NCI-H2081 (cell line): ENCODE data around the gene PSMD11.

Experiments
- DNase-seq, 2 experiments: peaks; one replicate each; lab custom pipeline; 2025; lab: John Stamatoyannopoulos, UW

Gene PSMD11

DNA sequence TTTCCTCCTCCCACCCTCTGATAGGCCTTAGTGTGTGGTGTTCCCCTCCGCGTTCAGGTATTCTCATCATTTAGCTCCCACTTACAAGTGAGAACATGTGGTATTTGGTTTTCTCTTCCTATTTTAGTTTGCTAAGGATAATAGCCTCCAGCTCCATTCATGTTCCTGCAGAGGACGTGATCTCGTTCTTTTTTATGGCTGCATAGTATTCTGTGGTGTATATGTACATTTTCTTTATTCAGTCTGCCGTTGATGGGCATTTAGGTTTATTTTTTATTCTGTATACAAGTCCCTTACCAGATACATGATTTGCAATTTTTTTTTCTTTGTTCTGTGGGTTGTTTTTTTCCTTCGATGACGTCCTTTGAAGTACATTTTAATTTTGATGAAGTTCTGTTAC, 23.6 kb downstream of the PSMD11 start:
- no peak for DNase-seq

DNA sequence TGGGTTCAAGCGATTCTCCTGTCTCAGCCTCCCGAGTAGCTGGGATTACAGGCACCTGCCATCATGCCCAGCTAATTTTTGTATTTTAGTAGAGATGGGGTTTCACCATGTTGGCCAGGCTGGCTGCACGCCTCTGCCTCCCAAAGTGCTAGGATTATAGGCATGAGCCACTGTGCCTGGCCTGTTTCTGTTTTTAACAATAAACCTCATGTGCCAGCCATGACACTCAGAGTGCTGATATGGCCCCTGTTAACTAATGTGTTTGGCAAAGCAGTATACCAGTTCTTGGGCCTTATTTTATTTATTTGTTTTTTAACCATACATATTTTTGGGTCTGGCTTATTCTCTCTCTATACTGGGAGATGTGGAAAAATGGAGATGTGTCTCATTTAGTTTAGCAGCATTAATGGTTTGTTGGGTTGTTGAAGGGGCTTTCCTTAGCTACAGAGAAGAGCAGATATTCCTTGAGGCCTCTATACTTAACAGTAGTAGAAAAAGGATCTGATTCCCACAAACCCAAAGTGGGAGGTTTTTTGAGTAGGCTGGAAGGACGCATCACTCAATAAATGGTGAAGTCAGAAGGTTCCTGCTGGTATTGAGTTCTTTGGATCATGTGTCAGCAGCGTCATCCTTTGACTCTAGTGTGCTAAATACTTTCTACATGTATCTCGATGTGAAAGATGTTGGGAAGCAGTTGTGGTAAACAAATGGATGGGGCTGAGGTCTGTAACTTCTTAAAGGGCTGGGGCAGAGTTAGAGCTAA, 26.3 kb downstream of the PSMD11 start:
- no peak for DNase-seq

- DNase-seq = no peak
These were observed 27.3 kb downstream of the PSMD11 start for GRCh38 chr17:32471652-32472051.

DNA sequence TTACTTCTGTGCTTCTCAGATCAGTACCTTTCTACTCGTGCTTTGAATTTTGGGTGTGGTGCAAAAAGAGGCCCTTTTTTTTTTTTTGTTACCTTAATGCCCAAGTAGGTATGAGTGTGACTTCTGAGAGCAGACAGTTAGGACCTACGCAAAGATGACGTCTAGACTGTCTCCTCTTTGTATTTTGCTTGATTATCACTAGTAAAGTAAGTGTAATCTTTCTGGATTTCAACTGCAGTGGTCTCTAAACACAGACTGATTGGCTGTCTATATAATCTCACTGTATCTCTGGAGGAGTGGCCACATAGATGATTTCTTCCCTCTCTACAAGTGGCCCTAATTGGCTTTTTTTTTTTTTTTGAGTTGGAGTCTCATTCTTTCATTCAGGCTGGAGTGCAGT, 30.9 kb downstream of the PSMD11 start:
- no peak for DNase-seq

DNA sequence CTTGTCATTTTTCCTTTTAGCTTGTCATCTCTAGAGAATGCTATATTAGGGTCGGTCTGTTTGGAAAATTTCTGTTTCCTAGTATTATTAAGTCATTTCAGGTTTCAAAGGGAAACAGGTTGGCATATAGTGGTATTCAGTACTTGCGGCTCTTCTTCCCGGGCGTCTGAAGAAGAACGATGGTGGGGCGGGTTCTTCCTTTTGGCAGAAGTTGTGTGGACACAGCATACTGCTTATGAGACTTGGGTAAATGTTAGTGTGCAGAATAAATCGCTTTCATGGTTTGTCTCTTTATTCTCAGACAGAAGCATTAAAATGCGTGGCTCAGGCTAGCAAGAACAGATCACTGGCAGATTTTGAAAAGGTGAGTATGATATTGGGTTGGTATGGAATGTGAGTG, 32.9 kb downstream of the PSMD11 start:
- no peak for DNase-seq

DNA sequence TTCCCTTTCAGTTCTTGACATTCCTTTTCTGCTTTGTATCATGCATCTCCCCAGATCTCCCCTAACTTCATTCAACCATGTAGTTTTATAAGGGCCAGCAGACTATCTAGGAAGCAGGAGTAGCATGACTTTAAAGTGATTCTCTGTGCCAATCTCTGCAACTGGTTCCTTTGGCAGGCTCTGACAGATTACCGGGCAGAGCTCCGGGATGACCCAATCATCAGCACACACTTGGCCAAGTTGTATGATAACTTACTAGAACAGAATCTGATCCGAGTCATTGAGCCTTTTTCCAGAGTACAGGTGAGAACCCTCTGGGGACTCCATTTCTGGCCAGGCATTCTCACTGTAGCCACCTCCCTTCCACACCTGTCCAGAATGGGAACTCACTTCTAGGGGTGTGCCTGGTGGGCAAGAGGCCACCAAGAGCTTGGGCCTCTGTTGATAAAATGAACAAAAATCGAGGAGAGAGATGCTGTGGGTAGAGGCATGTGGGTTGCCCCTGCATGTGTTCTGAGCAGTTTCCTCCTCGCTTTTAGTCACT, 34.8 kb downstream of the PSMD11 start:
- no peak for DNase-seq

GRCh38 chr17:32481193-32481592, 36.9 kb downstream of the PSMD11 start:
- DNase-seq = no peak

- DNase-seq = no peak
These were observed 38.4 kb downstream of the PSMD11 start for GRCh38 chr17:32482568-32483320.

DNA sequence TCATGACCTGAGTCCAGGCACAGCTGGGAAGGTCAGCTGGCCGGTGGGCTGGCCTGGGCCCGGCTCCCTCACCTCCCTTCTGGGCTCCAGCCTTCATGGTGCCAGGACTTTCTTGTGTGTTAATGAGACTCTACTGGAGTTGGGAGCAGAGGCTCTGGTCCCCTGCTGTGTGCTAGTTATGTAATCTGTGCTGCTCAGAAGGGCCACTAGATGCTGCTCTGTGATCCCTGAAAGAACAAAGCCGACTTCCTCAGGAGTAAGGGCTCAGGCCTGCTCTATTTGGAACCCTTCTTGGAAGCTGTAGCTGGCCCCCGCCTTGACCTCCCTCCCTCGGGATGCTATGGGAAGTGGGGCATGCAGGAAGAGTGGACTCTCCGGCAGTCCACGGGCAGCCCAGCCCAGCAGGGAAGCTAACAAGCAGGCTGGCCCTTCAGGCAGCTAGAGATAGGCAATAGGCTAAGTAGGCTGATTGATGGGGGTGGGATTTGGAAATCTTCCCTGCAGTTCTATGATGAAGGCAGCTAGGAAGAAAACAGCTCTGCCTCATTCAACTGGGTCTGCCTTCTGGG, 39.2 kb downstream of the PSMD11 start:
- DNase-seq = peak; percentile 44 to 79

GRCh38 chr17:32484041-32484461, 39.7 kb downstream of the PSMD11 start:
- DNase-seq = no peak

DNA sequence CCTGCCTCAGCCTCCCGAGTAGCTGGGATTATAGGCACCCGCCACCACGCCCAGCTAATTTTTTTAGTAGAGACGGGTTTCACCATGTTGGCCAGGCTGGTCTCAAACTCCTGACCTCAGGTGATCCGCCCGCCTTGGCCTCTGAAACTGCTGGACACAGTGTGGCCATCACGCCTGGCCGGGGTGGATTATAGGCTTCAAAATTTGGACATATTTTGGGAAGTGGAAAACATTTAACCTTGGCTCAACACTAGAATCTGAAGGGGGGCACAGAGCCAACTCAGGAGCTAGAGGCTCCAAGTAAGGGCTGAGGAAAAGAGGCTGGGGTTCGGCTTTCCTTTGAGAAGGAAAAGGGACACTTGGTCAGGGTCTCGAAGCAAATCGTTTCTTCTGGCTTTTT, 40.3 kb downstream of the PSMD11 start:
- no peak for DNase-seq

- DNase-seq = no peak
These were observed 41.2 kb downstream of the PSMD11 start for GRCh38 chr17:32485261-32486110.

GRCh38 chr17:32486111-32486700, 41.9 kb downstream of the PSMD11 start:
- peak; percentile 72 to 86 for DNase-seq

- DNase-seq = peak; percentile 54 to 76
These were observed 42.6 kb downstream of the PSMD11 start, which contains the start of gene CDK5R1 for GRCh38 chr17:32486701-32487472. TSS of gene CDK5R1 (plus strand) at chr17:32486993. CDS start at chr17:32487621, 628 bp downstream.

- DNase-seq = peak in 1 of 2 experiments; percentile 41
These were observed 43.3 kb downstream of the PSMD11 start for GRCh38 chr17:32487473-32488176.

GRCh38 chr17:32488177-32488542, 43.9 kb downstream of the PSMD11 start:
- no peak for DNase-seq

GRCh38 chr17:32488604-32489180, 44.4 kb downstream of the PSMD11 start:
- DNase-seq = no peak

DNA sequence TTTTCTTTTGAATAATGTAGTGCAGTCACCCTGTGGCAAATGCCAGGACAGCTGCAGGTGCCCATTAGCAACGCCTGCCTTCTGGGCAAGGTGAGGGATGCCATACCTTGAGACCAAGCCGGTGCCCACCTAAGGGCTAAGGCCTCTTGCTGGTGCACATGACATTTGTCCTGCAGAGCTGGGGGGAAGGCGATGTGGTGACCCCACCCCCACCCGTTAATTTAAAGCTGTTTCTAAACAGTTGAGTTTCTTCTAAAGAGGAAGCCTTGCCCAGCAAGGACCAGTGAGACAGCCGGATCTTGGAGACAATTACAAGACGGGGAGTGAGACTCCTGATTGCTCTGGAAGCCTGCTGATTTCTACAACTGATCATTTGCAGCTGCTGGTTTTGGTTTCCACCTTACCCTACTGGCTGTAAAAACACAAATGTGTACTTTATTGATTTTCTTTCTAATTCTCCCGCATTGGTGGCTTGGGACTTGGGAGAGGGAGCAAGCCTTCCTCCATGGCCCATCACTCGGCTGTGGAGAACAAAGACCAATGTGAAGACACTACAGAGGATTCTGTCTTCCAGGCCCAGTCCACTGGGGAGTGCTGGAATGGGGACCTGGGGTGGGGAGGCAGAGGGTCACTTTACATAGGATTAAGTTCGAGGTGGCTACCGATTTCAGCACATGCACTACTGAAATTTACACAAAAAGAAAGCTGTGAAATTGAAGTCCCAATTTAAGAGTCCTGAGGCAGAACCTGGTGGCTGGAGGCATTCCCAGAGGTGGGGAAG, 45.2 kb downstream of the PSMD11 start:
- DNase-seq = no peak

DNA sequence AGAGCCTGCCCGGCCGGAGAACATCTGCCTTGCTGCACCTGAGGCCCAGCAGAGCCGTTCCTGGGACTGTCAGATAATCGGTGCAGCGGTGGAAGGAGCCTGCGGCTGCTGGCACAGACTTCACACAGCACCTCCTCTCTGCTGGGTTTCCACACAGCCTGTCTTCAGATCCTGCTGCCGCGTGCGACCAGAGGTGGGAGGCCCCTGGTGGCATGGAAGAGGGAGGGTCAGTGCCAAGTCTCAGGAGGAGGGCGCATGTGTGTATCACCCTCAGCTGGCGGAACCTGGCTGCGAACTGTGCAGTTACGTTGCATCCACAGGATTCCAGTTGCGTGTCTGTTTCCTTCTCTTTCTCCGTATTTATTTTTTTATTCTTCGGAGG, 45.8 kb downstream of the PSMD11 start:
- DNase-seq = peak; percentile 70 to 81
